OCI-LY3 (cell line): ENCODE measurements around the gene OR7C1.

Experiments
- CTCF ChIP-seq: fragments of 200-600, 300-600 bp; sonication (generic); IDR thresholded peaks from 2 replicates; pipeline ENCODE4 v1.5.1; 2014; ENCODE audit warnings: antibody characterized with exemption, low read length, low read depth
- EZH2phosphoT487 ChIP-seq: fragments of 200-600 bp; shearing (Covaris generic); IDR thresholded peaks from 2 replicates; pipeline ENCODE4 v1.6.1; 2018; ENCODE audit warnings: antibody characterized with exemption, mixed run types, low read depth

DNA sequence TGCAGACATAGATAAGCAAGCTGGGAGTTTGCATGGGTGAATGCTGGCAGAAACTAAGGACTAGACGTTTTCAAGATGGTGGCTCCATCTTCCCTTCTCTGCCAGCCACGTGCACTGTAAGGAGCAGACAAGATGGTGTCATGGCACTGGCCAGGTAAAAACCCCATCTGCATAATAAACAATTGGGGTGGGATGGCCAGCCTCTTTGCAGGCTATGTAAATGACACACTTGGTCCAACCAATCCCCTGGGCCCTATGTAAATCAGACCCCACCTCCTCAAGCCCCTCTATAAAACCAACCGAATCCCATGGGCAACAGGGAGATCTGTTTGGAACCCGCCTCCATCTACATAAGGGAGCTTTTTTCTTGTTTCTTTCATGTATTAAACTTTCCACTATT, 2.4 kb upstream of the OR7C1 start:
- TF ChIP-seq CTCF (no peak), EZH2phosphoT487 (no peak)
